H1 (cell line): ENCODE data around the gene AGPS. TPM values are rescaled to one million over a fixed set of nuclear protein-coding genes. Genes with fewer than 3 reads are reported as not detected.

ENCODE experiments used
- CTCF ChIA-PET: fragments of 300-600 bp; sonication (Branson Sonifier 250); formaldehyde crosslinking; loops from one replicate; lab custom pipeline; 2021; ENCODE audit not compliant: partially characterized antibody; lab: Charles Lee
- POLR2A ChIA-PET: fragments of 300-600 bp; sonication (Branson Sonifier 250); formaldehyde crosslinking; loops from one replicate; lab custom pipeline; 2021; ENCODE audit warnings: inconsistent platforms; ENCODE audit not compliant: partially characterized antibody; lab: Charles Lee
- DNase-seq, 2 experiments: peaks; one replicate each; pipeline versions ENCODE4 v3.0.0 to v3.0.0-alpha.2; 2010 to 2022; ENCODE audit warnings: low spot score in 2 of 2, low read depth in 1 of 2, mixed read lengths in 1 of 2
- FAIRE-seq: peaks from 2 replicates; lab custom pipeline; 2011; peaks lifted over from hg19 to GRCh38; lab: Jason Lieb, UNC
- H2AFZ ChIP-seq: 2 replicates; pipeline ENCODE4 v1.8.1; 2012; ENCODE audit warnings: low read length, inconsistent platforms
- H2AK5ac ChIP-seq: 2 replicates; pipeline ENCODE4 v1.6.1; 2013; ENCODE audit warnings: low read depth, low read length
- H2BK120ac ChIP-seq: replicated peaks from 2 replicates; pipeline ENCODE3; 2013; ENCODE audit warnings: low read depth, low read length, inconsistent platforms
- H2BK12ac ChIP-seq: 2 replicates; pipeline ENCODE4 v1.6.1; 2013; ENCODE audit warnings: low read depth, low read length
- H2BK15ac ChIP-seq: 2 replicates; pipeline ENCODE4 v1.6.1; 2013; ENCODE audit warnings: low read length
- H2BK20ac ChIP-seq: 2 replicates; pipeline ENCODE4 v1.6.1; 2013; ENCODE audit warnings: low read length
- H2BK5ac ChIP-seq: 2 replicates; pipeline ENCODE4 v1.6.1; 2013; ENCODE audit warnings: low read depth, low read length
- H3K14ac ChIP-seq: 2 replicates; pipeline ENCODE4 v1.6.1; 2013; ENCODE audit warnings: inconsistent platforms; ENCODE audit not compliant: insufficient read length
- H3K18ac ChIP-seq: 2 replicates; pipeline ENCODE4 v1.6.1; 2013; ENCODE audit warnings: low read length; ENCODE audit errors: extremely low read depth
- H3K23ac ChIP-seq: 2 replicates; pipeline ENCODE4 v1.6.1; 2013; ENCODE audit warnings: inconsistent platforms; ENCODE audit not compliant: insufficient read length
- H3K23me2 ChIP-seq: 2 replicates; pipeline ENCODE4 v1.6.1; 2013; ENCODE audit warnings: low read depth, low read length
- H3K27ac ChIP-seq: 2 replicates; pipeline ENCODE4 v1.6.1; 2011; ENCODE audit warnings: low read depth, low read length, inconsistent platforms
- H3K27me3 ChIP-seq, 4 experiments: replicated peaks in 1 of 4; 1 replicate in 1 of 4; 2 replicates in 3 of 4; pipeline versions ENCODE4 v1.6.1 to v1.8.1; 2011 to 2013; ENCODE audit warnings: low read length in 3 of 4, mild to moderate bottlenecking in 3 of 4, inconsistent platforms in 2 of 4, mixed read lengths in 2 of 4, moderate library complexity in 1 of 4; ENCODE audit not compliant: control insufficient read depth in 3 of 4, insufficient read depth in 3 of 4; ENCODE audit errors: extremely low read depth in 1 of 4
- H3K36me3 ChIP-seq, 4 experiments: 2 replicates each; pipeline versions ENCODE4 v1.6.1 to v1.8.1; 2011 to 2013; ENCODE audit warnings: mild to moderate bottlenecking in 4 of 4, low read length in 3 of 4, moderate library complexity in 2 of 4, control low read depth in 1 of 4, inconsistent platforms in 1 of 4; ENCODE audit not compliant: insufficient read depth in 4 of 4, control insufficient read depth in 2 of 4
- H3K4ac ChIP-seq: replicated peaks from 2 replicates; pipeline ENCODE3; 2013; ENCODE audit warnings: low read length, low read depth, mixed read lengths, inconsistent platforms; ENCODE audit not compliant: insufficient read length
- H3K4me1 ChIP-seq, 4 experiments: replicated peaks in 1 of 4; 1 replicate in 1 of 4; 2 replicates in 3 of 4; pipeline versions ENCODE4 v1.6.1 to v1.8.1; 2011 to 2013; ENCODE audit warnings: low read length in 3 of 4, inconsistent platforms in 2 of 4, mixed read lengths in 1 of 4; ENCODE audit not compliant: insufficient read depth in 4 of 4, control insufficient read depth in 3 of 4
- H3K4me2 ChIP-seq, 2 experiments: 2 replicates each; pipeline versions ENCODE4 v1.6.1 to v1.8.1; 2011 to 2013; ENCODE audit warnings: low read depth in 2 of 2, low read length in 2 of 2, control low read depth in 1 of 2, inconsistent platforms in 1 of 2, mild to moderate bottlenecking in 1 of 2; ENCODE audit not compliant: insufficient read depth in 1 of 2
- H3K4me3 ChIP-seq, 4 experiments: fragments of 200-600, 300-600 bp in 1 of 4; sonication (generic), shearing (Covaris generic), sonication (Bioruptor Twin) in 1 of 4; 2 replicates each; pipeline versions ENCODE4 v1.5.1 to v1.8.1; 2011 to 2016; ENCODE audit warnings: low read length in 4 of 4, low read depth in 3 of 4, control low read depth in 2 of 4, inconsistent platforms in 2 of 4, mild to moderate bottlenecking in 2 of 4, mixed read lengths in 1 of 4, moderate library complexity in 1 of 4; ENCODE audit not compliant: insufficient read depth in 2 of 4; ENCODE audit errors: extremely low read depth in 1 of 4
- H3K56ac ChIP-seq: replicated peaks from 2 replicates; pipeline ENCODE3; 2013; ENCODE audit warnings: low read depth, mild to moderate bottlenecking, mixed read lengths, low read length, inconsistent platforms; ENCODE audit not compliant: insufficient read length
- H3K79me1 ChIP-seq: 2 replicates; pipeline ENCODE4 v1.6.1; 2013; ENCODE audit warnings: low read depth, low read length, control low read depth
- H3K79me2 ChIP-seq, 2 experiments: 2 replicates each; pipeline versions ENCODE4 v1.6.1 to v1.8.1; 2012 to 2013; ENCODE audit warnings: low read length in 2 of 2, mild to moderate bottlenecking in 2 of 2, inconsistent platforms in 1 of 2; ENCODE audit not compliant: insufficient read depth in 2 of 2, control insufficient read depth in 1 of 2
- H3K9ac ChIP-seq, 4 experiments: replicated peaks in 1 of 4; 1 replicate in 1 of 4; 2 replicates in 3 of 4; pipeline versions ENCODE4 v1.6.1 to v1.8.1; 2011 to 2013; ENCODE audit warnings: low read depth in 3 of 4, low read length in 3 of 4, control low read depth in 2 of 4, mild to moderate bottlenecking in 2 of 4, moderate library complexity in 2 of 4, inconsistent platforms in 1 of 4; ENCODE audit errors: extremely low read depth in 1 of 4
- H3K9me3 ChIP-seq, 2 experiments: 2 replicates each; pipeline versions ENCODE4 v1.6.1 to v1.8.1; 2012 to 2013; ENCODE audit warnings: mild to moderate bottlenecking in 2 of 2, moderate library complexity in 2 of 2, control low read depth in 1 of 2, inconsistent platforms in 1 of 2, low read depth in 1 of 2, low read length in 1 of 2, mixed read lengths in 1 of 2; ENCODE audit not compliant: insufficient read depth in 2 of 2
- H4K20me1 ChIP-seq, 2 experiments: replicated peaks in 1 of 2; 2 replicates each; pipeline versions ENCODE3 to v1.8.1; 2011 to 2013; ENCODE audit warnings: inconsistent platforms in 2 of 2, low read length in 2 of 2, mild to moderate bottlenecking in 1 of 2; ENCODE audit not compliant: insufficient read depth in 2 of 2, control insufficient read depth in 1 of 2
- H4K5ac ChIP-seq: 2 replicates; pipeline ENCODE4 v1.6.1; 2013; ENCODE audit warnings: low read length, low read depth, mixed read lengths, inconsistent platforms; ENCODE audit not compliant: insufficient read length
- H4K8ac ChIP-seq: 2 replicates; pipeline ENCODE4 v1.8.0; 2013; ENCODE audit warnings: mild to moderate bottlenecking, moderate library complexity, low read length, inconsistent platforms; ENCODE audit not compliant: insufficient read depth; ENCODE audit errors: extremely low read depth
- H4K91ac ChIP-seq: replicated peaks from 2 replicates; pipeline ENCODE3; 2013; ENCODE audit warnings: low read length, mixed read lengths, inconsistent platforms; ENCODE audit not compliant: insufficient read length
- E2F6 ChIP-seq: IDR thresholded peaks from 2 replicates; pipeline ENCODE4 v1.6.1; 2012; ENCODE audit warnings: inconsistent platforms
- HDAC6 ChIP-seq: IDR thresholded peaks from one replicate; pipeline ENCODE4 v1.7.1; 2012; ENCODE audit warnings: low read depth, mild to moderate bottlenecking, inconsistent platforms, low read length, moderate library complexity
- JUND ChIP-seq: IDR thresholded peaks from 2 replicates; pipeline ENCODE4 v1.6.1; 2011; ENCODE audit warnings: mild to moderate bottlenecking, improper control_type of control experiment, low read length
- KDM1A ChIP-seq: fragments of 200-600, 300-600 bp; sonication (generic); IDR thresholded peaks from 2 replicates; pipeline ENCODE4 v1.7.1; 2016; ENCODE audit warnings: mild to moderate bottlenecking, low read length, borderline replicate concordance
- MAFK ChIP-seq: IDR thresholded peaks from 2 replicates; pipeline ENCODE4 v1.6.1; 2012; ENCODE audit warnings: low read depth, mild to moderate bottlenecking, improper control_type of control experiment, low read length
- POLR2A ChIP-seq, 2 experiments: IDR thresholded peaks; 1 replicate in 1 of 2; 2 replicates in 1 of 2; pipeline ENCODE4 v1.6.1; 2011; ENCODE audit warnings: low read depth in 2 of 2, low read length in 2 of 2, mild to moderate bottlenecking in 2 of 2; ENCODE audit errors: control extremely low read depth in 1 of 2
- RXRA ChIP-seq: IDR thresholded peaks from 2 replicates; pipeline ENCODE4 v1.6.1; 2011; ENCODE audit warnings: low read depth, mild to moderate bottlenecking, low read length, moderate library complexity; ENCODE audit not compliant: insufficient read depth
- SUZ12 ChIP-seq: fragments of 200-600 bp; sonication (generic); IDR thresholded peaks from 2 replicates; pipeline ENCODE4 v1.6.1; 2012; ENCODE audit warnings: mild to moderate bottlenecking, inconsistent platforms, low read length, moderate library complexity, mixed read lengths
- TEAD4 ChIP-seq: IDR thresholded peaks from 2 replicates; pipeline ENCODE4 v1.6.1; 2012; ENCODE audit warnings: low read depth, low read length, inconsistent platforms, mixed read lengths
- whole genome bisulfite sequencing, 2 experiments: shearing (Covaris generic) in 1 of 2; methylation state at CpG; one replicate each; pipeline versions ENCODE4 v1.1.6 to v1.1.7; 2013 to 2015; ENCODE audit warnings: low lambda C conversion rate in 2 of 2, mixed read lengths in 2 of 2, inconsistent platforms in 1 of 2, low coverage in 1 of 2, missing lambda C conversion rate in 1 of 2; ENCODE audit not compliant: insufficient replicate concordance in 2 of 2, insufficient coverage in 1 of 2, insufficient read length in 1 of 2; ENCODE audit errors: extremely low coverage in 1 of 2, missing lambda C conversion rate in 1 of 2; 5-methylcytosine and 5-hydroxymethylcytosine counted together
- polyA plus RNA-seq, 7 experiments: library from polyadenylated mRNA; depleted of rRNA in 3 of 7; stranded (reverse) in 5 of 7; unstranded in 2 of 7; fragments of >200 nt in 5 of 7; fragments of 200-250 nt in 2 of 7; gene quantifications; 1 replicate in 5 of 7; 2 replicates in 1 of 7; 4 replicates in 1 of 7; pipeline versions ENCODE4 v1.2.1 to v1.2.3, GENCODE V29; 2011 to 2013; ENCODE audit warnings: missing spikeins in 2 of 7, mixed read lengths in 2 of 7
- total RNA-seq: library from RNA; stranded (reverse); fragmentation: NEBNext Ultra II Directional; extraction: Animal tissue kit (Norgen Biotek cat#: 25700); gene quantifications from 2 replicates; pipeline ENCODE4 v1.2.1, GENCODE V29; 2021
- TF ChIP-seq, protein P1 (sequence below): IDR thresholded peaks from 2 replicates; pipeline ENCODE4 v1.6.1; 2012; ENCODE audit warnings: low read length, inconsistent platforms

Gene AGPS
- total and polyA plus RNA-seq, 2 of the 8 experiments (the other 6 are each of a cell fraction or from before 2014, with no cell fraction given), result 7.3 to 57.8 TPM

DNA sequence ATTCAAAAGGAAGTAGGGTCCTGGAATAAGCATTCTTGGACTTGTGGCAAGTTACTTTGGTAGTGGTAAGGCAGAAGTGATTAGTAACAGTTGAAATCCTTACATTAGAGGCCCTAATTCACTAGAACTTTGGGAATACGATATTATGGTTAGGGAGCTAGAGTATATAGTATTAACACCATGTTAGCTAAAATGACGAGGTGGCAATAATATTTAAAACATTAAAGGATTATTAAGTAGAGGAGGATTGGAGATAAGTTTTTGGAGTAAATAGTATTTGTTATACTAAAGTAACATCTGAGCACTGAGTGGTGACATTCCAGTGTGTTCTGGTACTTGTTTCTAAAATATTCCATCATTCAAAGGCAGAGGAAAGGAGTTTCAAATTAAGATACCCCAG lies 91.0 kb downstream of the AGPS start:
- Histone ChIP-seq H2BK5ac (no peak overlapping the region), H3K23ac (no peak overlapping the region), H3K14ac (no peak overlapping the region), H4K91ac (no peak overlapping the region), H2AFZ (no peak overlapping the region), H3K9ac (no peak overlapping the region), H2BK15ac (no peak overlapping the region), H3K23me2 (no peaks in the 10 kb centered on the region), H2AK5ac (no peak overlapping the region), H2BK12ac (no peak overlapping the region), H3K4me2 (no peak overlapping the region), H3K9me3 (no peaks in the 10 kb centered on the region), H3K4me1 (no peaks in the 10 kb centered on the region), H2BK120ac (no peak overlapping the region), H4K5ac (no peak overlapping the region), H3K4me3 (no peak overlapping the region), H2BK20ac (no peak overlapping the region), H3K4ac (no peak overlapping the region), H3K56ac (no peak overlapping the region), H3K27ac (no peak overlapping the region), H3K79me1 (no peaks in the 10 kb centered on the region), H3K36me3 (0 out of 8 replicates have a peak, but pooled peaks cover 0 to 2% (median 0%) of the 10 kb centered on the region in 4 experiments), H4K8ac (no peak overlapping the region), H4K20me1 (no peaks in the 10 kb centered on the region), H3K27me3 (no peaks in the 10 kb centered on the region), H3K79me2 (no peaks in the 10 kb centered on the region), H3K18ac (no peak overlapping the region)
- FAIRE-seq (no peak), DNase-seq (no peak)
- TF ChIP-seq POLR2A (IDR thresholded peaks at IDR 0.05; ENCODE audit: control extremely low read depth in 1 of 2, low read depth in 2 of 2, low read length in 2 of 2) (no peak), HDAC6 (no peak), SUZ12 (no peak), KDM1A (no peak), MAFK (no peak), RXRA (no peak), TEAD4 (no peak), E2F6 (no peak), JUND (no peak)
- TF ChIP-seq, protein P1, sequence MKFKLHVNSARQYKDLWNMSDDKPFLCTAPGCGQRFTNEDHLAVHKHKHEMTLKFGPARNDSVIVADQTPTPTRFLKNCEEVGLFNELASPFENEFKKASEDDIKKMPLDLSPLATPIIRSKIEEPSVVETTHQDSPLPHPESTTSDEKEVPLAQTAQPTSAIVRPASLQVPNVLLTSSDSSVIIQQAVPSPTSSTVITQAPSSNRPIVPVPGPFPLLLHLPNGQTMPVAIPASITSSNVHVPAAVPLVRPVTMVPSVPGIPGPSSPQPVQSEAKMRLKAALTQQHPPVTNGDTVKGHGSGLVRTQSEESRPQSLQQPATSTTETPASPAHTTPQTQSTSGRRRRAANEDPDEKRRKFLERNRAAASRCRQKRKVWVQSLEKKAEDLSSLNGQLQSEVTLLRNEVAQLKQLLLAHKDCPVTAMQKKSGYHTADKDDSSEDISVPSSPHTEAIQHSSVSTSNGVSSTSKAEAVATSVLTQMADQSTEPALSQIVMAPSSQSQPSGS, result no peak
- 90% methylated on average over 2 of the region's 2 CpGs; no CpG with 5 or more reads in 1 of the 2 experiments for WGBS, 2 experiments
- ChIA-PET CTCF (interaction anchor here (0.9 kb wide), 1 partner anchor 231 kb away, joined by 3 read pairs; no protein-coding TSS in a partner anchor), POLR2A (no interaction called here)
